ENCODE results near the gene RAB29. TPM values are rescaled to one million over a fixed set of nuclear protein-coding genes. Genes with fewer than 3 reads are reported as not detected.

The RAB29 gene
- total and polyA plus RNA-seq, 2 donors (not counting 1 experiment from before 2014, with no cell fraction given), result 51.7 to 61.4 TPM

DNA sequence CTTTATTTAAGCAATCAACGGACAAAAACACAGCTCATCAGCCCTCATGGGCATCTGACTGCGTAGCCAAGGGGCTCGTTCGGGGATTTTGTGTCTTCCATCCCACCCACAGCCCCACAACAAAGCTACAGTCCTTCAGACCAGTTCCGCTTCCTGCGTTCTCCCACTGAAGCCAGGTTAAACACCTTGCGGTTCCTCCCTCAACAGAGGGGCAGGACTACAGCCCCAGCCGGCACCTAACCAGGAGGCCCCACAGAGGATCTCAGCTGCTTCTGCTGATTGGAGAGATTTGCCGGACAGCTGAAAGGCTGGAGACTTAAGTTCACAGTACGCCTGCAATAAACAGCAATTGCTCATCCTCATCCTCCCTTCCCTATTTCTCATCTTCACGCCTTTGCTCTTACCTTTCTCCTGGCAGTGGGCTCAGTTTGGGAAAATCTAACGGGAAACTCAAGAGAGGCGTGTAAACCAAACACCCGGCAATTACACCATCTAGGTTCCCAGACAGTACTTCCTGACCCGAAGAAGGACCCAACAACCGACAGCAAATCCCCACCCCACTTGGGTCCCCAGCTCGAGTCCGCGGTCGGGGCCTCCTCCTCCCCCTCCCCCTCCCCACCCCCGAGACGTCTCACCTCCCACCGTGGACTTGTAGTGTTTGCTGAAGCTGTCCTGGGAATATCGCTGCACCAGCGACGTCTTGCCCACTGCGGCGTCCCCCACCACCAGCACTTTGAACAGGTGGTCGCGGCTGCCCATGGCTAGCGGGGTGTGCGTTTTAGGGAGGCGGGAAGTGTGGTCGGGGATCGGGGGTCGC, 876 bp downstream of the RAB29 start:
- Histone ChIP-seq H3K27me3 (replicated peaks in 1 of 4; ENCODE audit: control extremely low read depth in 1 of 4, control insufficient read depth in 3 of 4, insufficient read depth in 4 of 4, low read length in 3 of 4) (no peaks in the 10 kb centered on the region), H3K4me3 (ENCODE audit: control extremely low read depth in 1 of 5, extremely low read depth in 1 of 5, insufficient read depth in 1 of 5, low read depth in 2 of 5, low read length in 4 of 5) (peak overlapping the region; percentile 73 to 89 (median 86)), H3K4me1 (ENCODE audit: control insufficient read depth in 2 of 2, insufficient read depth in 2 of 2, low read length in 2 of 2) (peaks cover 44 to 48% of the 10 kb centered on the region in 2 donors), H2AFZ (ENCODE audit: insufficient read depth, low read depth, low read length, poor library complexity, severe bottlenecking) (peak overlapping the region; percentile 86), H3K9me3 (ENCODE audit: control extremely low read depth in 1 of 3, control insufficient read depth in 2 of 3, insufficient read depth in 1 of 3, low read length in 2 of 3) (peaks cover 0 to 6% (median 0%) of the 10 kb centered on the region in 3 donors), H3K36me3 (replicated peaks in 1 of 2; ENCODE audit: control extremely low read depth in 1 of 2, control insufficient read depth in 1 of 2, extremely low read depth in 1 of 2, insufficient read depth in 2 of 2, low read length in 1 of 2) (peaks cover 3 to 29% of the 10 kb centered on the region in 2 experiments), H3K79me2 (ENCODE audit: control insufficient read depth, insufficient read depth, low read length) (peaks cover 33% of the 10 kb centered on the region), H3K9ac (ENCODE audit: low read length) (peak overlapping the region; percentile 96), H3K27ac (ENCODE audit: low read length in 2 of 2) (peak overlapping the region; percentile 93 to 96), H3K4me2 (replicated peaks; ENCODE audit: low read depth, low read length, poor library complexity, severe bottlenecking) (peak overlapping the region; percentile 95), H4K20me1 (ENCODE audit: control insufficient read depth, insufficient read depth, low read length, poor library complexity, severe bottlenecking) (no peaks in the 10 kb centered on the region)
- no peak for TF ChIP-seq CTCF (IDR thresholded peaks at IDR 0.05)
- intact Hi-C loops (cut with micrococcal nuclease), result loop anchor here (1.0 to 10.0 kb wide), 5 partner anchors 24 to 650 kb away; partner anchors contain the start of genes NUCKS1, PM20D1, RBBP5 and SLC41A1
- Mint-ChIP-seq H3K4me1 (peaks cover 54% of the 10 kb centered on the region), H3K27me3 (no peaks in the 10 kb centered on the region), H3K27ac (peak overlapping the region; percentile 99), H3K4me3 (peak overlapping the region; percentile 98), H3K9me3 (ENCODE audit: insufficient read depth) (no peaks in the 10 kb centered on the region)
- ChIA-PET POLR2A (interaction anchor here (1.0 to 2.5 kb wide), 6 partner anchors 23 to 105 kb away, joined by 3 to 17 read pairs (median 5); partner anchors contain the start of genes NUCKS1 and PM20D1), CTCF (interaction anchor here (0.7 to 2.6 kb wide), 12 partner anchors 14 to 203 kb away, joined by 3 to 11 read pairs (median 4); partner anchors contain the start of gene PM20D1)
- 16% methylated on average over 25 of the region's 36 CpGs for WGBS (ENCODE audit: insufficient coverage)
- ATAC-seq (ENCODE audit: low read depth) (peak; percentile 4), DNase-seq (peak; percentile 58)

DNA sequence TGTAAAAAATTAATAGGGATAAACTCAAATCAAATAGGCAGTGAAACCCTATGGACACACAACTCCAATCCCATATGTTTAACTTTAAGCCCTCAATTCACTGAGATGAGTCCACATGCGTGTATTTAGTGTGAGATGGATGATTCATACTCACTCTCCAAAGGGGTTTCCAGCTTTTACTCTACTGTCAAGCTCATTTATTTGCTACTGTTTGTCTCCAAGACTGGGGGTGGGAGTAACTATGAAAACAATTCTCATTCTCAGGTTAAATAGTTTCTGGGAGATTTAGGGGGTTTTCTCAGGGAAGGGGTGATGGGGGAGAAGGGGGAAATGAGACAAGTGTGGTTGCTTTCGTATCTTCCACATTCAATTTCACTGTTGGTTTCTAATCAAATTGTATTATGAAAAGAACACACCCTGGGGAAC, 2.7 kb downstream of the RAB29 start:
- DNase-seq, result peak; percentile 74
- H3K36me3 ChIP-seq (replicated peaks in 1 of 2; ENCODE audit: control extremely low read depth in 1 of 2, control insufficient read depth in 1 of 2, extremely low read depth in 1 of 2, insufficient read depth in 2 of 2, low read length in 1 of 2), result peaks cover 3 to 39% of the 10 kb centered on the region in 2 experiments
- peak overlapping the region; percentile 93 to 96 for H3K27ac ChIP-seq (ENCODE audit: low read length in 2 of 2)
- no peaks in the 10 kb centered on the region for H3K9me3 Mint-ChIP-seq (ENCODE audit: insufficient read depth)
- ATAC-seq (ENCODE audit: low read depth), result no peak
- peaks cover 38 to 40% of the 10 kb centered on the region in 2 donors for H3K4me1 ChIP-seq (ENCODE audit: control insufficient read depth in 2 of 2, insufficient read depth in 2 of 2, low read length in 2 of 2)
- H3K4me1 Mint-ChIP-seq, result peaks cover 45% of the 10 kb centered on the region
- TF ChIP-seq EZH2 (IDR thresholded peaks at IDR 0.05; ENCODE audit: borderline replicate concordance, insufficient read depth, low read depth, low read length, poor library complexity, severe bottlenecking) (no peak), CTCF (IDR thresholded peaks at IDR 0.05) (no peak)
- no peak overlapping the region for H3K4me3 ChIP-seq (ENCODE audit: control extremely low read depth in 1 of 5, extremely low read depth in 1 of 5, insufficient read depth in 1 of 5, low read depth in 2 of 5, low read length in 4 of 5)
- intact Hi-C loops (cut with micrococcal nuclease), result loop anchor here (5.0 to 10.0 kb wide), 2 partner anchors 35 to 648 kb away; partner anchors contain the start of gene RBBP5
- H3K27me3 ChIP-seq (replicated peaks in 1 of 4; ENCODE audit: control extremely low read depth in 1 of 4, control insufficient read depth in 3 of 4, insufficient read depth in 4 of 4, low read length in 3 of 4), result no peaks in the 10 kb centered on the region
- H4K20me1 ChIP-seq (ENCODE audit: control insufficient read depth, insufficient read depth, low read length, poor library complexity, severe bottlenecking), result no peaks in the 10 kb centered on the region
- H3K4me2 ChIP-seq (replicated peaks; ENCODE audit: low read depth, low read length, poor library complexity, severe bottlenecking), result peak overlapping the region; percentile 95
- no peaks in the 10 kb centered on the region for H3K27me3 Mint-ChIP-seq
- no peak overlapping the region for H2AFZ ChIP-seq (ENCODE audit: insufficient read depth, low read depth, low read length, poor library complexity, severe bottlenecking)
- ChIA-PET CTCF (interaction anchor here (0.6 to 2.1 kb wide), 3 partner anchors 19 to 149 kb away, joined by 4 to 6 read pairs (median 6); no protein-coding TSS in a partner anchor), POLR2A (interaction anchor here (0.7 to 1.0 kb wide), 3 partner anchors 12 to 49 kb away, joined by 3 to 9 read pairs (median 4); partner anchors contain the start of gene NUCKS1)
- H3K9me3 ChIP-seq (ENCODE audit: control extremely low read depth in 1 of 3, control insufficient read depth in 2 of 3, insufficient read depth in 1 of 3, low read length in 2 of 3), result peaks cover 0 to 6% (median 0%) of the 10 kb centered on the region in 3 donors
- H3K9ac ChIP-seq (ENCODE audit: low read length), result peak overlapping the region; percentile 2
- peak overlapping the region; percentile 98 for H3K4me3 Mint-ChIP-seq
- H3K27ac Mint-ChIP-seq, result peak overlapping the region; percentile 53
- WGBS (ENCODE audit: insufficient coverage), result no CpG with 5 or more reads among the region's 2 CpGs
- H3K79me2 ChIP-seq (ENCODE audit: control insufficient read depth, insufficient read depth, low read length), result peaks cover 33% of the 10 kb centered on the region

All from B cell (primary cell).